HG03103 (cell line): ENCODE measurements around the gene MPDU1.
"Not testable (repeated sequence)": the region's sequence is repeated elsewhere in the genome, so short reads cannot be mapped to it uniquely, and the experiment has no call there.

Experiments used
- ATAC-seq: cut with Tn5 transposase; IDR thresholded peaks from one replicate; pipeline ENCODE4 v1.9.1; 2021; ENCODE audit warnings: low read depth; ENCODE audit not compliant: unreplicated experiment

The MPDU1 gene

GRCh38 chr17:7613769-7614424, 30.2 kb downstream of the MPDU1 start:
- no peak for ATAC-seq

GRCh38 chr17:7614425-7615264, 31.0 kb downstream of the MPDU1 start, which contains the start of gene FXR2:
TSS of gene FXR2 (minus strand) at chr17:7614897. CDS start at chr17:7614532, 365 bp downstream.
- ATAC-seq: peak; percentile 79

DNA sequence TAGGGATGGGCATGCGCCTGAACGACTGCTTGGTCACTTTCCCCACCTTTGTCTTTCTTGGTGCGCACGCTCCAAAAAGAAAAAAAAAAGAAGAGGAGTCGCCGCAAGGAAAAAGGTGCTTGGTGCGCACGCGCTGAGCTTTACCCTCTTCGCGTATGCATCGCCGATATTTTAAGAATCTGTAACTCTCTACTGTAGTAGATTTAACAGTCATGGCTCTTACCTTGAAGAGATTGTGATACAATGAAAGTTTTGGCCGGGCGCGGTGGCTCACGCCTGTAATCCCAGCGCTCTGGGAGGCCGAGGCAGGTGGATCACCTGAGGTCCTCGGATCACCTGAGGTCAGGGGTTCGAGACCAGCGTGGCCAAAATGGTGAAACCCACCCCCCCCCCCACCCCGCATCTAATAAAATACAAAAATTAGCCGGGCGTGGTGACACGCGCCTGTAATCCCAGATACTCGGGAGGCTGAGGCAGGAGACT, 31.7 kb downstream of the MPDU1 start:
- no peak for ATAC-seq

DNA sequence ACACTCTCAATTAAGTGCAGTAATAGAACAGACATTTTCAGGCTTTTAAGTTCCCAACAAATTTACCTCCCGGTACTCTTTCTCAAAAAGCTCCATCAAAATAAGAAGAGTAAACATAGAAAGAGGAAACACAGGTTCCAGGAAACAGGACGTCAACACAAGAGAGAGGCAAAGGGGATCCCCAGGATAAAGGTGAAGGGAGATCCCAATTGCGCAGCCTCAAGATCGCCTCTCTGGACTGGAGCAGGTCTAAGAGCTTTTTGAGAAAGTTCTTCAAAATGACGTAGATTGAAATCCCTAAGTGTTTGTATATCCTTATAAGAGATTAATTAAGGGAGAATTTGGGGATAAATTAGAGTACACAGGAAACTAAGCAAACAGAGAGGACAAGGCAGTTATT, 35.0 kb downstream of the MPDU1 start:
- no peak for ATAC-seq

DNA sequence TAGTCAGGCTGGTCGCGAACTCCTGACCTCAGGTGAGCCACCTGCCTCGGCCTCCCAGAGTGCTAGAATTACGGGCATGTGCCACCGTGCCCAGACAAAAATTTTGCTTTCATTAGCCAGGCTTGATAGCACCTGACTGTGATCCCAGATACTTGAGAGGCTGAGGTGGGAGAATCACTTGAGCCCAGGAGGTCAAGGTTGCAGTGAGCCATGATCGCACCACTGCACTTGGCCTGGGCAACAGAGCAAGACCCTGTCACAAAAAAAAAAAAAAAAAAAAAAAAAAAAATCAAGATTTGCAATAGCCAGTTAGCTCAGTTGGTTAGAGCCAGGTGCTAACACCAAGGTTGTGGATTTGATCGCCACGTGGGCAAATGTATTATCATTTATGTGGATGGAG, 37.2 kb downstream of the MPDU1 start:
- no peak for ATAC-seq

DNA sequence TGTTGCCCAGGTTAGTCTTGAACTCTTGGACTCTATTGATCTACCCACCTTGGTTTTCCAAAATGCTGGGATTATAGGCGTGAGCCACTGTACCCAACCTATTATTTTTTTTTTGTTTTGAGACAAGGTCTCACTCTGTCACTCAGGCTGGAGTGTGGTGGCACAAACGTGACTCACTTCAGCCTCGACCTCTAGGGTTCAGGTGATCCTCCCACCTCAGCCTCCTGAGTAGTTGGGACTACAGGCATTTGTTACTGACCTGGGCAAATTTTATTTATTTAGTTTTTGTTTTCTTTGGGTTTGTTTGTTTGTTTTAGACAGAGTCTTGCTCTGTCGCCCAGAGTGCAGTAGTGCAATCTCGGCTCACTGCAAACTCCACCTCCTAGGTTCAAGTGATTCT, 40.0 kb downstream of the MPDU1 start:
- ATAC-seq: no peak

GRCh38 chr17:7625749-7626148, 42.1 kb downstream of the MPDU1 start:
- not testable (repeated sequence) for ATAC-seq

DNA sequence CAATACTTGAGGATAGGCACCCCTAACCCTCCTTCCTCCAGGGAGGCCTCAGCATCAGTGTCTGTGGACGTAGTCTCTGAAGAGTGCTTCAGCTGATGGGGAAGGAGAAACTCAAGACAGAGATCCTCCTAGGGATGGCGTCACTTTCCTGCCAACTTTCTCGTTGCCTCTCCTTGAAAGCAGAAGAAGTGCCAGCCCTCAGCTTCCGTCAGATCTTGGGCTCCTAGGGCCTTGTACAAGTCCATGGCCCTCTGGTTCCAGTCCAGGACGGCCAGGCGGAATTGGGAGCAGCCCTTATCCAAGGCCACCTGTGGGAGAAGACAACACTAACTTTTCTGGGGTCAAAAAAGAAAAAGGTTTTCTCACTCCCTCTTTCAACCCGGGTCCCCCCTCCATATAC, 42.7 kb downstream of the MPDU1 start:
- no peak for ATAC-seq

DNA sequence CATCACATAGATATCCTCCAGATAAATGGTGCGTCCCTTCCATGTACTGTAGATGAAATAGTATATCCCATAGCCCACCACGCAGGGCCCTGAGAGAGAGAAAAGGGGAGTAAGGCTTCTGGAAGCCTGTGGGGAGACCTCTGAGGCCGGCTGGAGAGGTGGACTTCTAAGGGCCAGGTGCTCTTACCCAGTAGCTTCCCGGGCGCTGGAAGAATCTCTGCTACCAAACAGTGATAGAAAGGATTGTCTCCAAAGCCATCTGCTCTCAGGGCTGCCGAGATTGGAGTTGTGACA, 43.3 kb downstream of the MPDU1 start:
- ATAC-seq: no peak

DNA sequence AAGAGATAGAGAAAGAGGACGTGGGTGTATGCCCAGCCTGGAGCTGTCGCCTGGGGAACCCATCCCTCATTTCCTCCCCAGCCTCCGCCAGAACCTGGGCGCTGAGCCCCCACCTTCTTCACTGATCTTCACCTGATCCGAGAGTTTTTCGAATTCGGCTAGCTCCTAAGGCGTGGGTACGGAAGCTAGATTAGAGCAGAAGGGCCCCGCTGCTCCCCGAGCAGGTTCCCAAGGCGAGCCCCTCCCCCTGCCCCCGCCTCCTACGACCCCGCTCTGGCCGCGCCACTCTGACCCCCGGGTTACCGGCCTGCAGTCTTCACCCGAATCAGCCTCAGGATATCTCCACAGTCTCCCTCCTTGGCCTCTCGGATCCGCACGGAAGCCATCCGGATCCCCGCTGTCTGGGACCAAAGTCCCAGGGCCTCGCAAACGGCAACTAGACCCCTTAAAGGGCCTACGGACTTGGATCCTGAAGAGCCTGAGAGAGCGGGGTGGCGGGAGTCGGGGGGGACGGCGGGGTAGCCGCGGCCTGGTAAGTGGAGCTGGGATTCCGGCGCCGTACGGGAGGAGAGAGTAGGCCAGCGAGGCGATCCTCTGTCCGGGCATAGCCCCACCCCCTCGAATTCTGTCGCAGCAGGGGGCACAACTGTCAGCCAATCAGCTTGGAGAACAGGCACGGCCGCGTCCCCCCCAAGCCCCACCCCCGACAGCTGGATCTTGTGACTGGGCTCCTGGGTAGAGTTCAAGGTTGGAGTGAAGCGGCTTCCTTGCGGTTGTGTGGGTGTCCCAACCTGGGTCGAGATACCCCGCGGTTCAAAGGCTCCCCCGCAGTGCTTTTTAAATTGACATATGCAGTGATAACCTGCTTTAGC, 43.8 kb downstream of the MPDU1 start, which contains the start of gene SAT2:
Gene SAT2 (minus strand): TSS at position 572 of the 872 bp plus-strand sequence. CDS start 186 bp downstream, at position 386.
- peak; percentile 83 for ATAC-seq

GRCh38 chr17:7629939-7630571, 46.4 kb downstream of the MPDU1 start, which contains the start of gene SHBG:
TSS of gene SHBG (plus strand) at chr17:7630135. CDS start at chr17:7630173, 38 bp downstream.
- ATAC-seq: no peak

- ATAC-seq: no peak
Observed at GRCh38 chr17:7631398-7632380, 48.0 kb downstream of the MPDU1 start.

DNA sequence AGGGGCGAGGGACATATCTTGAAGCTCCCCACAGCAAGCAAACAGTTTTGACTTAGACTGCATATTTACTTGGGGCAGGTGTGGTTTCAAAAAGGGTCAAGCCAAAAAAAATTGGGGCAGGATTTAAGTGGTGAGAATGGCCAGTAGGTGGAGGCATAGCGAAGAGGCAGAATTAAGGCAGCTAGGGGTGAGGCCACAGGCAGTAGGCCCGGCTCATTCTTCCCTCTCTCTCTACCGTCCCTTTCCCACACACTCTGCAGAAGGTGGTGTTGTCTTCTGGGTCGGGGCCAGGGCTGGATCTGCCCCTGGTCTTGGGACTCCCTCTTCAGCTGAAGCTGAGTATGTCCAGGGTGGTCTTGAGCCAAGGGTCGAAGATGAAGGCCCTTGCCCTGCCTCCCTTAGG, 48.8 kb downstream of the MPDU1 start:
- no peak for ATAC-seq

- ATAC-seq: no peak
Observed at GRCh38 chr17:7633093-7633492, 49.4 kb downstream of the MPDU1 start.

- no peak for ATAC-seq
Observed at GRCh38 chr17:7634384-7634783, 50.7 kb downstream of the MPDU1 start.

GRCh38 chr17:7636163-7636562, 52.5 kb downstream of the MPDU1 start:
- ATAC-seq: no peak
